Right renal pelvis (tissue), 4 donors: ENCODE data around the gene LYPD3. TPM values are rescaled to one million over a fixed set of nuclear protein-coding genes. Genes with fewer than 3 reads are reported as not detected.

Experiments used
- DNase-seq, 4 donors: peaks; one replicate each; pipeline ENCODE4 v3.0.0-alpha.2; 2013; ENCODE audit warnings: low read depth in 4 of 4, low spot score in 3 of 4, missing footprints in 1 of 4
- polyA plus RNA-seq, 4 donors: library from polyadenylated mRNA; unstranded; fragments of 120-200 nt; gene quantifications; one replicate each; pipeline ENCODE4 v1.2.1, GENCODE V29; 2013; ENCODE audit not compliant: insufficient read length in 4 of 4

LYPD3 gene
- polyA plus RNA-seq, 4 donors = 1.6 to 5.5 (median 2.5) TPM

- DNase-seq = no peak
Observed at GRCh38 chr19:43488179-43488578, 22.8 kb upstream of the LYPD3 start.

DNA sequence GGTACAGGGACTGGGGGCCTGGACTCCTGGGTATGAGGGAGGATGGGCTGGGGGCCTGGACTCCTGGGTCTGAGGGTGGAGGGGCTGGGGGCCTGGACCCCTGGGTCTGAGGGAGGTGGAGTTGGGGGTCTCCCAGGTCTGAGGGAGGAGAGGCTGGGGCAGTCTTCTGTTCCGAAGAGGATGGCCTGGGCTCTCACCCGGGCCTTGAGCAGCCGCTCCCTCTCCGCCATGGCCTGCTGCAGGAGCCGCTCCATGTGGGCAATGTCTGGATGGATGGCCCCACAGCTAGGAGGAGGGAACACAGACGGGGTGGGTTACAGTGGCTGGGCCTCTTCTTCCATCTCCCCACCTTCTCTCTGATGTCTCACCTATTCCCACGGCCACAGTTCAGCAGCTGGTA, 21.0 kb upstream of the LYPD3 start:
- DNase-seq = no peak

DNA sequence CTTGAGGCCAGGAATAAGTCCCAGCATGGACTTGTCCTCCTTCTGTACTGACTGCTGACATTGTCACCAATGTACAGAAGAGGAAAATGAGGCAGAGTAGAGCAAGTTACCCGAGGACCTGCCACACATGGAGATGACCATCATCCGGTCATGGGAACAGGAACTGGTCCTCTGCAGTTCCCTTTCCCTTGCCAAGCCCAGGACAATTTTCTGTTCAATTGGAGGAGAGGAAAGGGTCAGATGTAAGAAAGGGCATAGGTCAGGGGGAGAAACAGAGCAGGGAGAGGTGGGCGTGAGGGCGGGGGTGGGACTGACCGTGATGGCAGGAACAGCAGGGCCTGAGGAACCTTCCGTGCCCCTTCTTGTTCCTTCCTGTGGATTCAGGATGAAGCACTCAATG, 20.5 kb upstream of the LYPD3 start:
- DNase-seq = no peak

- no peak for DNase-seq
Observed at GRCh38 chr19:43483281-43483680, 17.9 kb upstream of the LYPD3 start.

DNA sequence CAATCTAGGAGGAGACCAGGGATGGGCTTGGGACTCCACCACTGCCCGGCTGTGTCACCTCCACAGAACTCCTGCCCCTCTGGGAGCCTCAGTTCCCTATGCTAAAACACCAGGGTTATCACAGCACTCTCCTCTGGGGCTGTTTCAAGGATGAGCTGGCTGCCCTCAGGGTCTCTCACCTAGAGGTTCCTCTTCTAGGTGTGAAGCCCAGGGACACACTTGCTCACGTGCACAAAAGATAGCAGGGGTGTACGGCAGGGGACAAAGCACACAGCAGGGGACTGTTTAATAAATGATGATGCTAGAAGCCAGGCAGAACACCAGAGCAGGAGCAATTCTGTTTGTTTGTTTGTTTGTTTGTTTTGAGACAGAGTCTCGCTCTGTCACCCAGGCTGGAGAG, 16.8 kb upstream of the LYPD3 start:
- no peak for DNase-seq

DNA sequence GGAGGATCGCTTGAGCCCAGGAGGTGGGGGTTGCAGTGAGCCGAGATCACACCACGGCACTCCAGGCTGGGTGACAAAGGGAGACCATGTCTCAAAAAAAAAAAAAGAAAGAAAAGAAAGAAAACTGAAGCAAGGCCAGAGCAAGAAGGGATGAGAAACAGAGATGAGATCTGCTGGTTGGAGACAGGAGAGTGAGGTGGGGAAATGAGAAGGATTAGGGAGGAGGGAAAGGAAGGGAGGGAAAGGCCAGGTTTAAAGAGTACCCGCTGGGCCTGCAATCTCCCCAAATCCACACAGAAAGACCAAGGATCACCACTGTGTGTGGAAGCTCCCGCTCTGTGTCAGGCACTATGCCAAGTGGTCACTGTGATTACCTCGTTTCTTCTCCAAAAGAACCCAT, 16.3 kb upstream of the LYPD3 start:
- no peak for DNase-seq

GRCh38 chr19:43480574-43480973, 15.2 kb upstream of the LYPD3 start:
- no peak for DNase-seq

GRCh38 chr19:43479961-43480561, 14.7 kb upstream of the LYPD3 start:
- no peak for DNase-seq

- DNase-seq = no peak
Observed at GRCh38 chr19:43479226-43479625, 13.8 kb upstream of the LYPD3 start.

- DNase-seq = no peak
Observed at GRCh38 chr19:43478323-43478722, 12.9 kb upstream of the LYPD3 start.

DNA sequence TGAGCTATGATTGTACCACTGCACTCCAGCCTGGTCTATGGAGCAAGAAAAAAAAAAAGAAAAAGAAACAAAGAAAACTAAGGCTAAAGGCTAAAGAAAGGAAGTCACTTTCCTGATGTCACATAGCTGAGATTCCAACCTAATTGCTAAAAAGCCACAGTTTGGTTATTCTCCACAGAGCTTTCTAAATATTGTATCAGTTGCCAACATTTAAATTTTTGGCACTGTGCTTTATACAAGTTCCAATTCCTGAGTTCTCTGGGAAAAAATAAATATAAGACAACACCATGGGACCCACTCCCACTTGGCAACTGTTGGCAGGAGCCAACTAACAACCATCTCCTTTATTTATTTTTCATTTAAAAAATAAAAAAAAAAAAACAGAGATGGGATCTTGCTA, 11.2 kb upstream of the LYPD3 start:
- DNase-seq = no peak

DNA sequence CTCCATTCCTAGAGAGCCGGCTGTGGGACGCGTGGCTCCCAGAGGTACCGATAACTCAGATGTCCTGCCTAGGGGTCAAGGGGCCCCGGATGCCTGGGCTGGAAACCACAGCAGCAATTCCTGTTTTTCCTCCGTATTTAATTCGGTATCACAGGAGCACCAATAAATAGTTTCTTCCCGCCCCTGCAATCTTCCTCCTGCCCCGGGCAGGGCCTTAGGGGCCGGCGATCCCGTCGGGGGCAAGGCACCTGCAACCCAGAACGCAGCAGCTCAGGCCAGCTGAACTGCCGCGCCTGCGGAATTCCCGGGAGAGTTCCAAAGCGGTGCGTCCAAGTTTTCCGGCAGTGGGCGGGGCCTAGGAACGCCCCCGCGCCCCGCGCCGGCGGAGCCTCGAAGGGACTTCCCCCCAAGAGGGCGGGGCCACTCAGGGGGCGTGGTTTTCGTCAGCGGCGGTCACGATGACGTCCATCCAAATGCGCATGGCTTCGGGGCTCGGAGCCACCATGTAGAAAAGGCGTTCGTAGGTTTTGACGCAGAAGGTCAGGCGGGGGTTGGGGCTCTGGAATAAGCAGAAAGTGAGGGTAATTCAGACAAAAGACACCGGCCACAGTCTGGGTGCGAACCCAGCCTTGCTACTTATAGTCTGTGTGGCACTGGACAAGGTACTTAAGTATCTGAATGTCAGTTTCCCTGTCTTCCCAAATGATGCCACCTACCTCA, 9.7 kb upstream of the LYPD3 start:
- peak; percentile 88 to 90 (median 88) for DNase-seq

DNA sequence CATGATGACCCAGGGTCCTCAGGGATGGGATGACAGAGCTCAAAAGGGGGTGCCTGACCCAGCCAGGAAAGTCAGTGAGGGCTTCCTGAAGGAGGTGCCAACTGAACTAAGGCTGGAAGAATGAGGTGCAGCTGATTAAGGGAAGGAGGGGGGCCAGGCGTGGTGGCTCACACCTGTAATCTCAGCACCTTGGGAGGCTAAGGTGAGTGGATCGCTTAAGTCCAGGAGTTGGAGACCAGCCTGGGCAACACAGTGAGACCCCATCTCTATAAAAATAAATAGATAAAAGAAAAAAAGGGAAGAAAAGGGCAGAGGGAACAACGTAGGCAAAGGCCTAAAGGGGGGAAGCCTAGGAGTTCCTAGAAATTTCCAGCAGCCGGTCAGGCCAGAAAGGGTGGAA, 9.1 kb upstream of the LYPD3 start:
- DNase-seq = no peak

- no peak for DNase-seq
Observed at GRCh38 chr19:43471091-43471490, 5.7 kb upstream of the LYPD3 start.

DNA sequence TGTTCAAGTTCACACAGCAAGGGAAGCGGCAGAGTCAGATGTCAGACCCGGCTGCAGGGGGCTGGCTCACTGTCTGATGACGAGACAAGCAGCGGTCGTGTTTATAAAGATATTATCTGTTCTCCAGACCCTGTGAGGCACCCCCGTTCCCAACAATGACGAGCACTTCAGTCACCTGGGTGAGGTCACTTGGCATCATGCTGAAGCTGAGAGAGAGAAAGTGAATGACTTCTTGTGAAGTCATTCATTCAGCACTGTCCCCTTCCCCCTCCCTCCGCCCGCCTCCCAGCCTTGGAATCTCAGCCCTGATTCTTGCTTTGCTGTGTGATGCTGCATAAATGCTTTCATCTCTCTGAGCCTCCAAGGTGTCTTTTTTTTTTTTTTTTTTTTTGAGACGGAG, 4.9 kb upstream of the LYPD3 start:
- DNase-seq = no peak

- no peak for DNase-seq
Observed at GRCh38 chr19:43469160-43469480, 3.7 kb upstream of the LYPD3 start.

DNA sequence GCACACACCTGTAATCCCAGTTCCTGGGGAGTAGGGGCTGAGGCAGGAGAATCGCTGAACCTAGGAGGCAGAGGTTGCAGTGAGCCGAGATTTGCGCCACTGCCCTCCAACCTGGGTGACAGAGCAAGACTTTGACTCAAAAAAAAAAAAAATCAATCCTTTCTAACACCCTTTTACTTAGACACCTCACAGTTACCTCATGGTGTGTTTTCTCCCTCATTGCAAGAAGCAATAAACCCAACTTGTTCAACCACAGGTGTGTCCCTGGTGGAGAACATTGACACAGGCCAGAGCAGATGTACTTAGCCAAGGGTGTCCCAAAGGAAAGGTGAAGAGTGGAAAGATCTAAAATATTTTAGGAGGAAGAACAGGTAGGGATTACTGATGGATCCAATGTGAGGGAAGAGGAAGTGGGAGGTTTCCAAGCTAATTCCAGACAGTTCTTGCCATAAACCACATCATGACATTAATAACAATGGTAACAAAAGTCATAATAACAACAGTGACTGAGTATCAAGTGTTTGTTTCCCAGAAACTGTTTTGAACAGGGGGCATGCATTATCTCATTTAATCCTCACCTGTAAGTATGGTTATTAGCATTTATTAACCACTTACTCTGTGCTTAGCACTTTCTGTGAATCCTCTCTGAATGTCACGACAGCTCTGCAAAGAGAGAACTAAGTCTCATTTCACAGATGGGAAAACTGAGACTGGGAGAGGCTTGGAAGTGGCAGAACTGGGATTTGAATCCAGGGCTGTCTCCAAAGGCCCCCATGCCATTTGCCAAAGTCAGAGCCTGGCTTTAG, 3.1 kb upstream of the LYPD3 start:
- DNase-seq = no peak

- DNase-seq = no peak
Observed at GRCh38 chr19:43467730-43468129, 2.3 kb upstream of the LYPD3 start.

DNA sequence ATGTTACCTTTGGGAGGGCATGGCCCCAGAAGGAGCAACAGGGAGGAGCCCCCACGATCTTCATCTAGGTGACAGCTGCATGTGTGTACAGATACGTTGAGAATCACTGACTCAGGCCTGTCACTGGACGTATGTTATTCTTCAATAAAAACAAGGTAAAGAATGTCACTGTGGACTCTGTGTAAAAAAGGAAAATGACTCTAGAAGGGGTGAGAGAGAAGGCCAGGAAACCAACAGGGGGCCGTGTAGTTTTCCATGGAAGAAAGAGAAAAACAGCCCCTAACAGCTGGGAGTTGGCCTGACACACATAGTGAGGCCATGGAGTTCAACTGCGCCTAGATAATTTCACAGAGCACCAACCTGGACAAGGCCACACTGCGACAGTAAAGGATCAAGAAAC, 1.9 kb upstream of the LYPD3 start:
- DNase-seq = no peak

DNA sequence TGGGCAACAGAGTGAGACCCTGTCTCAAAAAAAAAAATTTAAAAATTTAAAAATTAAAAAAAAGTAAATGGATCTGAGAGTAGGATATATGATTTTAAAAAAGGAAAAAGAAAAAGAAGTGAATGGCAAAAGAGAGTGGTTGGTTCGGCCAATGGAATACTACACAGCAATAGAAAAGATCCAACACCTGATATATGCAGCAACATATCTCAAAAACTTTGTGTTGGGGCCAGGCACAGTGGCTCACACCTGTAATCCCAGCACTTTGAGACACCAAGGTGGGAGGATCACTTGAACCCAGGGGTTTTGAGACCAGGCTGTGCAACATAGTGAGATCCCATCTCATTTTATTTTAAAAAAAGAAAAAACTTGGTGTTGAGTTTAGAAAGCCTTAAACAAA, 1.4 kb upstream of the LYPD3 start:
- DNase-seq = no peak

GRCh38 chr19:43464134-43464775, 1.2 kb downstream of the LYPD3 start:
- DNase-seq = peak in 1 of 4 donors; percentile 40
